ENCODE measurements around the gene GLRX5.
"Not testable (repeated sequence)": the region's sequence is repeated elsewhere in the genome, so short reads cannot be mapped to it uniquely, and the experiment has no call there.

The GLRX5 gene

GRCh38 chr14:95562892-95563685 lies 28.2 kb downstream of the GLRX5 start:
- peak; percentile 20 for DNase-seq

GRCh38 chr14:95564060-95564459 lies 29.2 kb downstream of the GLRX5 start:
- no peak for DNase-seq

GRCh38 chr14:95569440-95569839 lies 34.6 kb downstream of the GLRX5 start:
- no peak for DNase-seq

GRCh38 chr14:95573313-95573712 lies 38.5 kb downstream of the GLRX5 start:
- no peak for DNase-seq

GRCh38 chr14:95575840-95576473 lies 41.1 kb downstream of the GLRX5 start:
- no peak for DNase-seq

- DNase-seq: no peak
These were observed 42.4 kb downstream of the GLRX5 start for GRCh38 chr14:95577067-95577800.

- DNase-seq: no peak
These were observed 43.0 kb downstream of the GLRX5 start for GRCh38 chr14:95577870-95578269.

- DNase-seq: not testable (repeated sequence)
These were observed 49.2 kb downstream of the GLRX5 start for GRCh38 chr14:95583836-95584617.

GRCh38 chr14:95585953-95586620 lies 51.2 kb downstream of the GLRX5 start:
- no peak for DNase-seq

- DNase-seq: not testable (repeated sequence)
These were observed 56.3 kb downstream of the GLRX5 start for GRCh38 chr14:95591182-95591581.

All from suppressor macrophage treated with lipopolysaccharide for 4 hours (primary cell).